NCI-H2196 treated with DMSO at 0.1 percent for 48 hours (cell line): ENCODE measurements around the gene ARHGAP6.

Experiments
- DNase-seq: peaks from one replicate; lab custom pipeline; 2025; ENCODE audit not compliant: unreplicated experiment; lab: John Stamatoyannopoulos, UW

Gene ARHGAP6

GRCh38 chrX:11430271-11430670, 235.4 kb downstream of the ARHGAP6 start:
- DNase-seq, result no peak

- DNase-seq, result no peak
Measured at GRCh38 chrX:11429538-11430085, 236.1 kb downstream of the ARHGAP6 start.

- no peak for DNase-seq
Measured at GRCh38 chrX:11427453-11428071, 238.2 kb downstream of the ARHGAP6 start.

GRCh38 chrX:11426712-11427452, 238.8 kb downstream of the ARHGAP6 start:
- no peak for DNase-seq

- no peak for DNase-seq
Measured at GRCh38 chrX:11424903-11425674, 240.6 kb downstream of the ARHGAP6 start.

- no peak for DNase-seq
Measured at GRCh38 chrX:11423949-11424348, 241.8 kb downstream of the ARHGAP6 start.

- DNase-seq, result no peak
Measured at GRCh38 chrX:11423362-11423818, 242.3 kb downstream of the ARHGAP6 start.

- no peak for DNase-seq
Measured at GRCh38 chrX:11422525-11422857, 243.2 kb downstream of the ARHGAP6 start.

- DNase-seq, result no peak
Measured at GRCh38 chrX:11421805-11422524, 243.8 kb downstream of the ARHGAP6 start.

GRCh38 chrX:11420851-11421250, 244.9 kb downstream of the ARHGAP6 start:
- DNase-seq, result no peak

GRCh38 chrX:11419102-11419501, 246.6 kb downstream of the ARHGAP6 start:
- DNase-seq, result no peak

GRCh38 chrX:11416600-11416999, 249.1 kb downstream of the ARHGAP6 start:
- DNase-seq, result no peak

GRCh38 chrX:11414091-11414490, 251.6 kb downstream of the ARHGAP6 start:
- no peak for DNase-seq

- DNase-seq, result no peak
Measured at GRCh38 chrX:11412715-11413623, 252.8 kb downstream of the ARHGAP6 start.

GRCh38 chrX:11409957-11410356, 255.8 kb downstream of the ARHGAP6 start:
- DNase-seq, result no peak

GRCh38 chrX:11408783-11409182, 256.9 kb downstream of the ARHGAP6 start:
- DNase-seq, result no peak

- no peak for DNase-seq
Measured at GRCh38 chrX:11408109-11408405, 257.7 kb downstream of the ARHGAP6 start.

- no peak for DNase-seq
Measured at GRCh38 chrX:11407331-11408108, 258.2 kb downstream of the ARHGAP6 start.

GRCh38 chrX:11406109-11406765, 259.5 kb downstream of the ARHGAP6 start:
- no peak for DNase-seq
